Adrenal gland (tissue), 12 donors: Measurements from ENCODE around the gene EPG5. TPM values are rescaled to one million over a fixed set of nuclear protein-coding genes. Genes with fewer than 3 reads are reported as not detected.

Source experiments
- DNase-seq, 7 donors: peaks; one replicate each; pipeline ENCODE4 v3.0.0-alpha.2; 2019 to 2020
- H3K27ac ChIP-seq, 5 donors: fragments of 200-600 bp; sonication (generic) in 4 of 5; 1 replicate in 3 of 5; 2 replicates in 2 of 5; pipeline versions ENCODE4 v1.5.1 to v1.8.0; 2016 to 2020; ENCODE audit warnings: mild to moderate bottlenecking in 1 of 5
- H3K27me3 ChIP-seq: fragments of 200-600 bp; 2 replicates; pipeline ENCODE4 v1.8.0; 2021
- H3K36me3 ChIP-seq, 2 donors: fragments of 200-600 bp; replicated peaks in 1 of 2; 1 replicate in 1 of 2; 2 replicates in 1 of 2; pipeline versions ENCODE4 v1.5.1 to v1.8.0; 2018 to 2022
- H3K4me1 ChIP-seq, 2 donors: fragments of 200-600 bp; replicated peaks in 1 of 2; 1 replicate in 1 of 2; 2 replicates in 1 of 2; pipeline versions ENCODE4 v1.5.1 to v1.8.0; 2018 to 2021
- H3K4me3 ChIP-seq, 4 donors: fragments of 200-600 bp; sonication (generic) in 3 of 4; one replicate each; pipeline ENCODE4 v1.5.1; 2016 to 2018
- H3K9me3 ChIP-seq, 3 donors: fragments of 200-600 bp; sonication (generic) in 1 of 3; replicated peaks in 1 of 3; 1 replicate in 2 of 3; 2 replicates in 1 of 3; pipeline versions ENCODE4 v1.5.1 to v1.8.0; 2016 to 2021
- CTCF ChIP-seq, 6 experiments: fragments of 450-650 bp in 4 of 6; fragments of 200-600 bp in 2 of 6; sonication (generic) in 1 of 6; IDR thresholded peaks; 1 replicate in 5 of 6; 2 replicates in 1 of 6; pipeline versions ENCODE4 v1.5.1 to v1.8.0; 2016 to 2021; ENCODE audit warnings: antibody characterized with exemption in 6 of 6, mild to moderate bottlenecking in 2 of 6, moderate library complexity in 1 of 6
- POLR2A ChIP-seq, 2 donors: fragments of 450-650 bp; IDR thresholded peaks; one replicate each; pipeline ENCODE4 v1.6.1; 2017; ENCODE audit warnings: antibody characterized with exemption in 2 of 2, mild to moderate bottlenecking in 2 of 2, moderate library complexity in 1 of 2
- WGBS, 4 donors: extraction: QIAGEN DNeasy Blood & Tissue Kit in 2 of 4; methylation state at CpG; one replicate each; pipeline versions ENCODE4 v1.1.5 to v1.1.7; 2013 to 2017; 5-methylcytosine and 5-hydroxymethylcytosine counted together
- intact Hi-C, 2 donors: fragments of 100-400 bp; cut with DNase I; formaldehyde crosslinking; loops; one replicate each; pipeline versions ENCODE4 v1.14.1 to v1.15.0; 2022 to 2023
- polyA plus RNA-seq, 3 donors: library from polyadenylated mRNA; stranded (reverse); fragments of 200-250 nt in 2 of 3; fragments of 350-450 nt in 1 of 3; fragmentation: Illumina TruSeq in 1 of 3; extraction: RNeasy Lipid Tissue Mini Kit (QIAGEN cat#74804) in 1 of 3; gene quantifications; one replicate each; pipeline ENCODE4 v1.2.3, GENCODE V29; 2013 to 2014
- total RNA-seq, 9 donors: library from RNA; depleted of rRNA in 4 of 9; stranded (reverse); fragments of >200 nt in 4 of 9; fragments of 120-200 nt in 1 of 9; fragmentation: NEBNext Ultra II Directional in 1 of 9; extraction: Animal tissue kit (Norgen Biotek cat#: 25700) in 1 of 9; gene quantifications; one replicate each; pipeline versions ENCODE4 v1.1.0 to v1.2.4, GENCODE V29; 2013 to 2023
- donor health status: healthy with polysubstance abuse.
- donor health status: Bipolar disorder and iron deficiency.
- donor health status: DM: yes; HTN: yes; CAD: no.
- donor health status: DM: no; HTN: no; CAD: no.
- donor health status: DM: no; HTN: no; CAD: no.
- donor health status: DM: yes; HTN: yes; CAD: no.

The EPG5 gene
- total and polyA plus RNA-seq, 12 donors, result 7.3 to 80.3 (median 23.3) TPM

- TF ChIP-seq CTCF (IDR thresholded peaks at IDR 0.05), result no peak
- TF ChIP-seq POLR2A (IDR thresholded peaks at IDR 0.05), result no peak
- H3K36me3 ChIP-seq, result peaks cover 0 to 70% of the 10 kb centered on the region in 2 donors
- intact Hi-C loops, result no loop called here
These were observed 103.7 kb downstream of the EPG5 start for GRCh38 chr18:45863469-45863868.

GRCh38 chr18:45861926-45862325 is 105.2 kb downstream of the EPG5 start:
- H3K36me3 ChIP-seq, result peaks cover 0 to 73% of the 10 kb centered on the region in 2 donors
- 98 to 100% (median 98%) methylated on average over 1 of the region's 1 CpG for WGBS, 4 donors
- DNase-seq, result no peak
- no peak overlapping the region for H3K27ac ChIP-seq
- intact Hi-C loops, result no loop called here
- no peak overlapping the region for H3K4me3 ChIP-seq
- H3K4me1 ChIP-seq, result no peaks in the 10 kb centered on the region
- no peak for TF ChIP-seq POLR2A (IDR thresholded peaks at IDR 0.05)
- TF ChIP-seq CTCF (IDR thresholded peaks at IDR 0.05), result no peak
- no peaks in the 10 kb centered on the region for H3K27me3 ChIP-seq
- no peaks in the 10 kb centered on the region for H3K9me3 ChIP-seq

More at GRCh38 chr18:45863469-45863868, 103.7 kb downstream of the EPG5 start:
- WGBS, 4 donors, result 89 to 98% (median 93%) methylated on average over 1 of the region's 1 CpG
- H3K4me1 ChIP-seq, result no peaks in the 10 kb centered on the region
- no peak overlapping the region for H3K27ac ChIP-seq
- no peak overlapping the region for H3K4me3 ChIP-seq
- H3K9me3 ChIP-seq, result no peaks in the 10 kb centered on the region
- no peaks in the 10 kb centered on the region for H3K27me3 ChIP-seq
- no peak for DNase-seq

- H3K27me3 ChIP-seq, result no peaks in the 10 kb centered on the region
- H3K4me1 ChIP-seq, result no peaks in the 10 kb centered on the region
- H3K27ac ChIP-seq, result no peak overlapping the region
- H3K9me3 ChIP-seq, result no peaks in the 10 kb centered on the region
- no peak for DNase-seq
- peaks cover 0 to 70% of the 10 kb centered on the region in 2 donors for H3K36me3 ChIP-seq
- TF ChIP-seq CTCF (IDR thresholded peaks at IDR 0.05) (no peak), POLR2A (IDR thresholded peaks at IDR 0.05) (no peak)
- whole genome bisulfite sequencing, 4 donors, result 70 to 85% (median 84%) methylated on average over 3 of the region's 3 CpGs
- intact Hi-C loops, result no loop called here
- H3K4me3 ChIP-seq, result no peak overlapping the region
These were observed 106.2 kb downstream of the EPG5 start for GRCh38 chr18:45860971-45861370.

- intact Hi-C loops, result no loop called here
- H3K9me3 ChIP-seq, result no peaks in the 10 kb centered on the region
- TF ChIP-seq POLR2A (IDR thresholded peaks at IDR 0.05) (no peak), CTCF (IDR thresholded peaks at IDR 0.05) (no peak)
- WGBS, 4 donors, result 73 to 99% (median 89%) methylated on average over 4 of the region's 4 CpGs
- H3K4me3 ChIP-seq, result no peak overlapping the region
- H3K4me1 ChIP-seq, result no peaks in the 10 kb centered on the region
- H3K27me3 ChIP-seq, result no peaks in the 10 kb centered on the region
- H3K36me3 ChIP-seq, result peaks cover 0 to 70% of the 10 kb centered on the region in 2 donors
- no peak for DNase-seq
- H3K27ac ChIP-seq, result no peak overlapping the region
These were observed 106.6 kb downstream of the EPG5 start for GRCh38 chr18:45860492-45860891.
